Dedifferentiated amniotic fluid mesenchymal stem cell (primary cell): ENCODE data around the gene KAT2B.

Experiments
- DNase-seq: peaks from one replicate; pipeline ENCODE4 v3.0.0-alpha.2; 2016; ENCODE audit errors: extremely low spot score

Gene KAT2B

DNA sequence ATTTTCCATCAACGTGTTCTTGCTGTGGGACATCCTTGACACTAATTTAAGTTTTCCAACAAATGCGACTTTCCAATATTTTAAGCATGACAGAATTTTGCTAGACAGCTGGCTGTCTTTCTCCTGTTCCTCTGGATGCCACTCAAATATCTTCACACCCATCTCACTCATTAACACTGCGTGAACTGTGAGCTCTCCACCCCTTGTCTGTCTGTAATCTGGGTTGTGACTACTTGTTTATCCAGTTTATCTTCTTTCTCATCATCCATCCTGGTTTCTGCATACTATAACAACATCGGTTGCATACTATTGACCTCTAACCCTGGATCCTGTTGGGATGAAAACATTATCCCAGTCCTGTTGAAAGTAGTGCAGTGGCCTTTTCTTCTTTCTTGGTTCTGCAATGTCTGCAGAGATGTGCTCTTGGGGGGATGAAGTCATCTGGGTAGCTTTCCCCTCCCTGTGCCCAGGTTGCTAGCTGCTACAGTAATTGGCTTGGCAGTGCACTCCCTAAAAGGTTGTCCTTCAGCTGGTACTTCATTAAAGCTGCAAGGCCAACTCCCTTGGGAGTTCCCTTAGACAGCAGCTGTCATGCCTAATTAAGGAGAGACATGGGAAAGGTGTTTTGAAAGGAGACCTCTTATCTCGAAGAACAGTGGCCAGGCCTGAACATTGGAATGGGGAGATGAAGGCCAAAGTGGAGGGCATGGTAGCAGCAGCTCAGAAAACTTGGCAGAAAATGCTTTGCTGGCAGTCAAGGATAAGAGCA lies 24.7 kb downstream of the KAT2B start:
- DNase-seq: no peak

- DNase-seq: no peak
Observed at GRCh38 chr3:20066079-20066478, 25.8 kb downstream of the KAT2B start.

DNA sequence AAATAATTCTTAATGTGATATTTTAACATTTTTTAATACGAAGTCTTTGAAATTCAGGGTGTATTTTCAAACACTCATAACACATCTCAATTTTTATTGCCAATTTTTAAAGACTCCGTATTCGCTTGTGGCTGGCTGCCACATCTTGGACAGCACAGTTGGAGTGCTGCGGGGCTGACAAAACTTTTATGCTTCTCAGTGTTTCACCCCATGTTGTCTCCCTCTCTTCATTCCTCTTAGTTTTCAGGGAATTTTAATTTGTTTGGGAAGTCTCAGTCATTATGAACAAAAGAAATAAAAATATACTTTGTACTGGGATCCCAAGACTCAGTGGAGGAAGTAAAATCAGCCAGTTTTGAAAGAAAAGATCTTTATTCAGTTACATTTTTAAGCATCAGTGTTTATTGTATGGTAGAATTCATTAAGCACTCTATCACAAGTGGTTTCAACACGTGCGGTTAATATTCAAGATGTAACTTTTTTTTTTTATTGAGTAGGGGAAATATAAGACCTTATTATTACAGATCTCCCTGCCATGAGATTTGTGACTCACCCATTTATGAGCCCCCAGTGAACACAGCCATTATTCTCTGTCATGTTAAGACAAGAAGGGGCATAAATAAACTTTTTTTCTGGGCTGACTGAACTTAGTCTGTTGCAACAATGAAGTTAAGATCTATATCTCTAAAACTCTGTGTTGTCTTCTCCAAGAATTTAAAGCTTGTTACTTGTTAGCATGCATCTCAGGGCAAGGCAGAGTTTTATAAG lies 26.8 kb downstream of the KAT2B start:
- DNase-seq: no peak

DNA sequence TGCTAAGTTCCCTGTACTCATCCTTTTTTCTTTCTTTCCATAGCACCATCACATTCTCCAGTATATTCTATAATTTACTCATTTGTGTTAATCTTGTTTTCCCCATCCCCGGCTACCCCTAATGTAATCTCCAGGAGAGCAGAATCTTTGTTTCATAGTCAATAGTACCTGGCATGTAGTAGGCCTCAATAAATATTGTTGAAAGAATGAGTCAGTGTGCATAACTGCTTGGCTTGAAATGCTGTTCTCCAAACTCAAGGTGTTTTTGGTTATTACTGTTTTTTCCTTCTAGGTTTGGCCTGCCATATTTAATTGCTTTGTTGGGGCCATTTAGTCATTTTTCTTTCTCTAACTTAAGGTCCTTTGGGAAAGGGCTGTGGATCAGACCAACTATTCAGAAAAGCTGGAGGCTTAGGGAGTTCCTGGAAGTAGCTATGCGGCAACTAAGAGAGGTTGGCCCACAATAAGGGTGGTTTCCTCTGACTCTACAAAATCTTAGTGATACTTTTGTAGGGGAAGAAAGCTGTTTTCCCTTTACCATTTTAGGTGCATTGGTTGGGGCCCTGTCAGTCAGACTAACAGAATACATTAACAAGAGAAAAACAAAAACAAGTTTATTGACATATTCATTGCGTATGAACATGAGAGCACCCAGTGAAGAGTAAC lies 28.4 kb downstream of the KAT2B start:
- no peak for DNase-seq

DNA sequence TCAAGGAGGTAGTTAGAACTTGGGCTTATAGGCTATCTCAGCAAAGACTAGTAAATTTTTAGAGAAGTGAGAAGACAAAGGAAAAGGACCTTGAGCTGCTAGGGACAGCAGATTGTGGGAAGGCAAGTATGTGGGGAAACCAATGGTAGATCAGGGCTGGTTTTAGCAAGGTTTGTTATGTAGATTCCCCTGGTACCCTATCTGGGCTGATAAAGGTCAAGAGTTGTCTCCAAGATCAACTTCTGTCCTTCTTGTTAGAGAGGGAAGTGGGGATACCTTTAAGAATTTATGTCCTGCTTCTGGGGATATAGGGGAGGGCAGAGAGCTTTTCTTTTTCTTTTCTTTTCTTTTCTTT lies 28.9 kb downstream of the KAT2B start:
- no peak for DNase-seq

- DNase-seq: no peak
Observed at GRCh38 chr3:20071175-20071574, 30.9 kb downstream of the KAT2B start.

DNA sequence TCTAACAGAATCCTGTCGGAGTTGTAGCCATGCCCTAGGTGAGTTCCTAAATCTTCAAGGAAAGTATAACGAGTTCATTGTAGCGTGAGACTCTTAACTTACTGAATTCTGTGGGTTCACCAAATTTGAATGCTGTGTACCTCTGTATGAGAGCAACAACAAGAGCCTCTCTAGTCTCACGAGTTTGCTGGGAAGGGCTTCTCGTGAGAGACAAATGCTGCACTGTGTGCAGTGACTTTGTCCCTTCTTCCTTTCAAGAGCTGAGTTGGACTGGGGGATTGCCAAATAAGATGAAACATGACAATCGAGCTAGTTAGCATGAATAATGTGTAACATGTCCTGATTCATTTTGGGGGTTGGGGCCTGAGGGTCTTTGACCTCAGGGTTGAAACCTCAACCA lies 32.2 kb downstream of the KAT2B start:
- no peak for DNase-seq

- no peak for DNase-seq
Observed at GRCh38 chr3:20073068-20073467, 32.8 kb downstream of the KAT2B start.

DNA sequence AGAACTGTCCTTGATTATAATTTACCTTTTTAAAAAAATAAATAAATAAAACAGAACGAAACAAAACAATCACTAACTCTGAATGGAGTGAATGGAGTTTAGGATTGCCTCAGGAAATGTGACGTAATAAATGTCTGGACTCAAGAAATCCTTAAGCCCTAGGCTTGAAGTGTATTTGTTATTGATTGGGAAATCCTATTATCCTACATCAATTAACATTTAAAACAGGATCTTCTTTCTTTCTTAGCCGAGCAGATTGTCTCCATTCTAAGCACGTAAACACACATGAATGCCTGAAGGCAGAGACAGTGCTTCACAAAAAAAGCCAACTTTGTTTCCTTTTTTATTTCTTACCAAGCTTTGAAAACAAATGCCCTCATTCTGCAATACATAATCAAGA lies 33.4 kb downstream of the KAT2B start:
- no peak for DNase-seq

- no peak for DNase-seq
Observed at GRCh38 chr3:20074226-20075063, 34.2 kb downstream of the KAT2B start.

GRCh38 chr3:20075197-20075596 lies 35.0 kb downstream of the KAT2B start:
- no peak for DNase-seq

GRCh38 chr3:20076296-20076997 lies 36.2 kb downstream of the KAT2B start:
- DNase-seq: no peak

GRCh38 chr3:20077068-20077467 lies 36.8 kb downstream of the KAT2B start:
- no peak for DNase-seq

- DNase-seq: no peak
Observed at GRCh38 chr3:20078194-20078714, 38.0 kb downstream of the KAT2B start.

DNA sequence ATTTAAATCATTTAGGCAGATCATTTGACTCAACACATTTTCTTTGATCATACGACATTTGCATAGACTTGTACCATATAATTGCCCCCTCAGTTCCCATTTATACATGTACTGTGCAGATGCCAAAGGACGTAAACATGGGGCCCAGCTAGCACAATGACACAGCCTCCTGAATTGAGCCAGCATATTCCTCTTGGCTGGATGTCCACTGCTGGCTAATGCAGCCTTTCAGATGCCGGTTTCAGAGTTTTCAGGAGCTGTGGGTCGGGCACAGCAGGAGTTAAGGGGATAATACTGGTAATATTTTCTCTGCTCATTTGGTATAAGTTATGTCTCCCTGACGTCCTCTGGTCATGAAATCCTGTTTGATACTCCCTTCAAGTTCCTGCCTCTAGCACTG lies 39.4 kb downstream of the KAT2B start:
- DNase-seq: no peak

GRCh38 chr3:20080956-20081554 lies 40.8 kb downstream of the KAT2B start:
- DNase-seq: no peak

DNA sequence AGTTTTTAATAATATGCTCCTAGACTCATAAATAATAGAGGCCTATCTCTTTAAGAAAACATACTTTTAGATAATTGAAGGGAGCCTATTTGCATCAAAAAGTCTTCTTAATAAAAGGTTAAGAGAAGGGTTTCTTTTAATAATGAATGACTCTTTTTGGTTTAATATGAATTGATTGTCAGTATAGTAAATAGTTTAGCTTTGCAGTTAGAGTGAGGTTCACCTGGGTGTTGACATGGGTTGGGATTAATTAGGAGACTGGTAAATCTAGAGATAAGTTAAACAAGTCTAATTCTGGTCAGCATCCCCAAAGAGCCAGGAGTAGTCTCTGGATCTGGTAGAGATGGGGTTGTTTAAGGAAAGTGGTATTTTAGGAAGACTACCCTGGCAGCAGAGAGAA lies 43.0 kb downstream of the KAT2B start:
- no peak for DNase-seq

- no peak for DNase-seq
Observed at GRCh38 chr3:20083953-20084352, 43.7 kb downstream of the KAT2B start.

- no peak for DNase-seq
Observed at GRCh38 chr3:20091331-20092047, 51.2 kb downstream of the KAT2B start.

DNA sequence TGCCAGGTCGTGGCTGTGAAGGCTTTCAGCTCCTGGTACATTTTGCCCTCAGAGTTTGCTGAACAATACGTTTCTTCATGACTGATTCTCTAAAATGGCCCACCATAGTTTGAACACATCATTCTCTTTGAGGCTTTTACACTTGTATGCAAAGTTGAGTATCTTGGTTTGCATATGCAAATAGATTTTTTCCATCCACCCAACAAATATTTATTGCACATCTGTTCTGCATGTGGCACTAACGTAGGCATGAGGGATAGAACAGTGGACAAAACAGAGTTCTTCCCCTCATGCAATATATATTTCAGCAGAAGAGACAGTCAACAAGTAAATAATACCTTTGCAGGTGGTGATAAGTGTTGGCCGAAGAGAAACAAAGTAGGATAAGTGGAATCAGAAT lies 55.2 kb downstream of the KAT2B start:
- DNase-seq: no peak
